Measurements from ENCODE around the gene YPEL4. TPM values are rescaled to one million over a fixed set of nuclear protein-coding genes. Genes with fewer than 3 reads are reported as not detected.

Gene YPEL4
- total RNA-seq, 2 donors from 2014 or later = 0.33 to 1.3 TPM

GRCh38 chr11:57639321-57640067 is 10.2 kb downstream of the YPEL4 start:
- no peak for DNase-seq (ENCODE audit: low spot score)
- intact Hi-C loops (cut with DNase I) = loop anchor here (5.0 to 10.0 kb wide), 3 partner anchors 37 to 185 kb away; partner anchors contain the start of gene UBE2L6 (in 1 of the 2)

- intact Hi-C loops (cut with DNase I) = loop anchor here in 1 of 2 donors (5.0 kb wide), 1 partner anchor 37 kb away; no protein-coding TSS in a partner anchor
- DNase-seq (ENCODE audit: low spot score) = no peak
Observed at GRCh38 chr11:57638811-57639320, 10.8 kb downstream of the YPEL4 start.

GRCh38 chr11:57638005-57638781 is 11.5 kb downstream of the YPEL4 start:
- no peak for DNase-seq (ENCODE audit: low spot score)
- intact Hi-C loops (cut with DNase I) = loop anchor here in 1 of 2 donors (5.0 kb wide), 1 partner anchor 36 kb away; no protein-coding TSS in a partner anchor

- DNase-seq (ENCODE audit: low spot score) = no peak
- intact Hi-C loops (cut with DNase I) = loop anchor here in 1 of 2 donors (5.0 kb wide), 1 partner anchor 35 kb away; no protein-coding TSS in a partner anchor
Observed at GRCh38 chr11:57637626-57638004, 12.1 kb downstream of the YPEL4 start.

GRCh38 chr11:57635246-57635645 is 14.5 kb downstream of the YPEL4 start:
- intact Hi-C loops (cut with DNase I) = loop anchor here in 1 of 2 donors (5.0 kb wide), 1 partner anchor 33 kb away; no protein-coding TSS in a partner anchor
- DNase-seq (ENCODE audit: low spot score) = no peak

- intact Hi-C loops (cut with DNase I) = no loop called here
Observed at GRCh38 chr11:57634311-57634710, 15.4 kb downstream of the YPEL4 start.

GRCh38 chr11:57633394-57634070 is 16.2 kb downstream of the YPEL4 start:
- intact Hi-C loops (cut with DNase I) = no loop called here
- DNase-seq (ENCODE audit: low spot score) = no peak

More at GRCh38 chr11:57634311-57634710, 15.4 kb downstream of the YPEL4 start:
- no peak for DNase-seq (ENCODE audit: low spot score)

GRCh38 chr11:57632116-57632515 is 17.6 kb downstream of the YPEL4 start:
- no peak for DNase-seq (ENCODE audit: low spot score)

GRCh38 chr11:57630171-57630570 is 19.5 kb downstream of the YPEL4 start:
- intact Hi-C loops (cut with DNase I) = no loop called here
- DNase-seq (ENCODE audit: low spot score) = no peak

More at GRCh38 chr11:57632116-57632515, 17.6 kb downstream of the YPEL4 start:
- intact Hi-C loops (cut with DNase I) = no loop called here

GRCh38 chr11:57626895-57627294 is 22.8 kb downstream of the YPEL4 start:
- intact Hi-C loops (cut with DNase I) = no loop called here
- no peak for DNase-seq (ENCODE audit: low spot score)

GRCh38 chr11:57624864-57625263 is 24.8 kb downstream of the YPEL4 start:
- intact Hi-C loops (cut with DNase I) = no loop called here
- DNase-seq (ENCODE audit: low spot score) = no peak

- no peak for DNase-seq (ENCODE audit: low spot score)
- intact Hi-C loops (cut with DNase I) = no loop called here
Observed at GRCh38 chr11:57622263-57622662, 27.4 kb downstream of the YPEL4 start.

- intact Hi-C loops (cut with DNase I) = no loop called here
- no peak for DNase-seq (ENCODE audit: low spot score)
Observed at GRCh38 chr11:57620467-57620866, 29.2 kb downstream of the YPEL4 start.

- DNase-seq (ENCODE audit: low spot score) = no peak
- intact Hi-C loops (cut with DNase I) = no loop called here
Observed at GRCh38 chr11:57619331-57619730, 30.4 kb downstream of the YPEL4 start.

GRCh38 chr11:57618438-57618837 is 31.3 kb downstream of the YPEL4 start:
- DNase-seq (ENCODE audit: low spot score) = no peak
- intact Hi-C loops (cut with DNase I) = no loop called here

- intact Hi-C loops (cut with DNase I) = no loop called here
- no peak for DNase-seq (ENCODE audit: low spot score)
Observed at GRCh38 chr11:57616595-57616994, 33.1 kb downstream of the YPEL4 start.

- no peak for DNase-seq (ENCODE audit: low spot score)
- intact Hi-C loops (cut with DNase I) = no loop called here
Observed at GRCh38 chr11:57615308-57615707, 34.4 kb downstream of the YPEL4 start.

GRCh38 chr11:57614234-57614772 is 35.4 kb downstream of the YPEL4 start:
- intact Hi-C loops (cut with DNase I) = no loop called here
- no peak for DNase-seq (ENCODE audit: low spot score)

GRCh38 chr11:57610170-57610569 is 39.5 kb downstream of the YPEL4 start:
- DNase-seq (ENCODE audit: low spot score) = no peak

More at GRCh38 chr11:57610170-57610569, 39.5 kb downstream of the YPEL4 start:
- intact Hi-C loops (cut with DNase I) = no loop called here

Data from posterior vena cava (tissue), 2 donors.